Dendritic cell treated with granulocyte-macrophage colony-stimulating factor and Interleukin-4, amounts not matched to agents 40 ng/mL and 50 ng/mL, for 4 days (primary cell): ENCODE measurements around the gene CACNA1C.

Experiments used
- H3K27ac Mint-ChIP-seq: one replicate; pipeline ENCODE4 v1.8.0; 2022; ENCODE audit warnings: mild to moderate bottlenecking, mixed read lengths
- H3K27me3 Mint-ChIP-seq: one replicate; pipeline ENCODE4 v1.8.0; 2022; ENCODE audit warnings: mild to moderate bottlenecking, mixed read lengths
- H3K36me3 Mint-ChIP-seq: one replicate; pipeline ENCODE4 v1.8.0; 2022; ENCODE audit warnings: low read depth, mixed read lengths
- H3K4me1 Mint-ChIP-seq: one replicate; pipeline ENCODE4 v1.8.0; 2022; ENCODE audit warnings: low read depth, mixed read lengths
- H3K4me3 Mint-ChIP-seq: one replicate; pipeline ENCODE4 v1.8.0; 2022; ENCODE audit warnings: mild to moderate bottlenecking, moderate library complexity, mixed read lengths
- H3K9me3 Mint-ChIP-seq: one replicate; pipeline ENCODE4 v1.8.0; 2022; ENCODE audit warnings: mixed read lengths
- intact Hi-C: fragments of 100-400 bp; cut with micrococcal nuclease; formaldehyde crosslinking; loops from one replicate; pipeline ENCODE4 v1.15.0; 2022

The CACNA1C gene

GRCh38 chr12:2570562-2570961, 517.8 kb downstream of the CACNA1C start:
- H3K27me3 Mint-ChIP-seq = peaks cover 4% of the 10 kb centered on the region
- intact Hi-C loops = no loop called here
- no peak overlapping the region for H3K27ac Mint-ChIP-seq
- H3K4me1 Mint-ChIP-seq = peaks cover 7% of the 10 kb centered on the region
- H3K36me3 Mint-ChIP-seq = no peaks in the 10 kb centered on the region
- H3K9me3 Mint-ChIP-seq = peaks cover 10% of the 10 kb centered on the region
- no peak overlapping the region for H3K4me3 Mint-ChIP-seq

- no peak overlapping the region for H3K4me3 Mint-ChIP-seq
- no peak overlapping the region for H3K27ac Mint-ChIP-seq
- peaks cover 4% of the 10 kb centered on the region for H3K27me3 Mint-ChIP-seq
- H3K36me3 Mint-ChIP-seq = no peaks in the 10 kb centered on the region
- intact Hi-C loops = no loop called here
- peaks cover 7% of the 10 kb centered on the region for H3K4me1 Mint-ChIP-seq
- H3K9me3 Mint-ChIP-seq = peaks cover 10% of the 10 kb centered on the region
These were observed 521.7 kb downstream of the CACNA1C start for GRCh38 chr12:2574355-2574935.

- Mint-ChIP-seq H3K27ac (no peak overlapping the region), H3K4me1 (peaks cover 7% of the 10 kb centered on the region), H3K4me3 (no peak overlapping the region), H3K36me3 (no peaks in the 10 kb centered on the region), H3K9me3 (peaks cover 10% of the 10 kb centered on the region), H3K27me3 (peaks cover 4% of the 10 kb centered on the region)
- intact Hi-C loops = no loop called here
These were observed 522.5 kb downstream of the CACNA1C start for GRCh38 chr12:2575245-2575644.

- no peak overlapping the region for H3K4me3 Mint-ChIP-seq
- peaks cover 17% of the 10 kb centered on the region for H3K27me3 Mint-ChIP-seq
- no peak overlapping the region for H3K27ac Mint-ChIP-seq
- no peaks in the 10 kb centered on the region for H3K36me3 Mint-ChIP-seq
- H3K4me1 Mint-ChIP-seq = no peaks in the 10 kb centered on the region
- peaks cover under 1% of the 10 kb centered on the region for H3K9me3 Mint-ChIP-seq
- intact Hi-C loops = no loop called here
These were observed 525.4 kb downstream of the CACNA1C start for GRCh38 chr12:2578211-2578610.

GRCh38 chr12:2578772-2579171, 526.0 kb downstream of the CACNA1C start:
- H3K4me1 Mint-ChIP-seq = no peaks in the 10 kb centered on the region
- no peak overlapping the region for H3K27ac Mint-ChIP-seq
- no peaks in the 10 kb centered on the region for H3K36me3 Mint-ChIP-seq
- no peaks in the 10 kb centered on the region for H3K9me3 Mint-ChIP-seq
- intact Hi-C loops = no loop called here
- H3K4me3 Mint-ChIP-seq = no peak overlapping the region
- H3K27me3 Mint-ChIP-seq = peaks cover 23% of the 10 kb centered on the region

GRCh38 chr12:2580821-2581220, 528.0 kb downstream of the CACNA1C start:
- H3K36me3 Mint-ChIP-seq = no peaks in the 10 kb centered on the region
- intact Hi-C loops = no loop called here
- no peaks in the 10 kb centered on the region for H3K9me3 Mint-ChIP-seq
- no peak overlapping the region for H3K4me3 Mint-ChIP-seq
- no peaks in the 10 kb centered on the region for H3K4me1 Mint-ChIP-seq
- peaks cover 36% of the 10 kb centered on the region for H3K27me3 Mint-ChIP-seq
- H3K27ac Mint-ChIP-seq = no peak overlapping the region

GRCh38 chr12:2581293-2582045, 528.7 kb downstream of the CACNA1C start:
- intact Hi-C loops = no loop called here
- Mint-ChIP-seq H3K4me3 (no peak overlapping the region), H3K4me1 (no peaks in the 10 kb centered on the region), H3K9me3 (no peaks in the 10 kb centered on the region), H3K27ac (no peak overlapping the region), H3K27me3 (peaks cover 39% of the 10 kb centered on the region), H3K36me3 (no peaks in the 10 kb centered on the region)

GRCh38 chr12:2582631-2583030, 529.8 kb downstream of the CACNA1C start:
- no peak overlapping the region for H3K27ac Mint-ChIP-seq
- H3K27me3 Mint-ChIP-seq = peaks cover 39% of the 10 kb centered on the region
- intact Hi-C loops = loop anchor here (1.0 kb wide), 2 partner anchors 223 to 525 kb away; no protein-coding TSS in a partner anchor
- H3K9me3 Mint-ChIP-seq = no peaks in the 10 kb centered on the region
- no peaks in the 10 kb centered on the region for H3K4me1 Mint-ChIP-seq
- no peaks in the 10 kb centered on the region for H3K36me3 Mint-ChIP-seq
- H3K4me3 Mint-ChIP-seq = no peak overlapping the region

- H3K36me3 Mint-ChIP-seq = no peaks in the 10 kb centered on the region
- H3K27me3 Mint-ChIP-seq = peaks cover 43% of the 10 kb centered on the region
- intact Hi-C loops = loop anchor here (1.0 kb wide), 2 partner anchors 224 to 526 kb away; no protein-coding TSS in a partner anchor
- no peak overlapping the region for H3K27ac Mint-ChIP-seq
- H3K4me3 Mint-ChIP-seq = no peak overlapping the region
- no peaks in the 10 kb centered on the region for H3K9me3 Mint-ChIP-seq
- H3K4me1 Mint-ChIP-seq = no peaks in the 10 kb centered on the region
These were observed 530.3 kb downstream of the CACNA1C start for GRCh38 chr12:2583091-2583497.

- no peaks in the 10 kb centered on the region for H3K4me1 Mint-ChIP-seq
- H3K9me3 Mint-ChIP-seq = no peaks in the 10 kb centered on the region
- no peak overlapping the region for H3K4me3 Mint-ChIP-seq
- peaks cover 46% of the 10 kb centered on the region for H3K27me3 Mint-ChIP-seq
- H3K27ac Mint-ChIP-seq = no peak overlapping the region
- intact Hi-C loops = loop anchor here (1.0 kb wide), 2 partner anchors 225 to 527 kb away; no protein-coding TSS in a partner anchor
- H3K36me3 Mint-ChIP-seq = no peaks in the 10 kb centered on the region
These were observed 531.0 kb downstream of the CACNA1C start for GRCh38 chr12:2583642-2584401.

- H3K4me1 Mint-ChIP-seq = no peaks in the 10 kb centered on the region
- intact Hi-C loops = no loop called here
- no peak overlapping the region for H3K27ac Mint-ChIP-seq
- H3K27me3 Mint-ChIP-seq = peaks cover 46% of the 10 kb centered on the region
- H3K4me3 Mint-ChIP-seq = no peak overlapping the region
- H3K36me3 Mint-ChIP-seq = no peaks in the 10 kb centered on the region
- no peaks in the 10 kb centered on the region for H3K9me3 Mint-ChIP-seq
These were observed 533.6 kb downstream of the CACNA1C start for GRCh38 chr12:2586156-2587038.

GRCh38 chr12:2588345-2588744, 535.6 kb downstream of the CACNA1C start:
- Mint-ChIP-seq H3K27me3 (peaks cover 31% of the 10 kb centered on the region), H3K36me3 (no peaks in the 10 kb centered on the region), H3K27ac (no peak overlapping the region), H3K4me3 (no peak overlapping the region), H3K4me1 (no peaks in the 10 kb centered on the region), H3K9me3 (no peaks in the 10 kb centered on the region)
- intact Hi-C loops = no loop called here

GRCh38 chr12:2589381-2589780, 536.6 kb downstream of the CACNA1C start:
- H3K4me3 Mint-ChIP-seq = no peak overlapping the region
- H3K4me1 Mint-ChIP-seq = no peaks in the 10 kb centered on the region
- H3K9me3 Mint-ChIP-seq = no peaks in the 10 kb centered on the region
- peaks cover 22% of the 10 kb centered on the region for H3K27me3 Mint-ChIP-seq
- no peak overlapping the region for H3K27ac Mint-ChIP-seq
- intact Hi-C loops = no loop called here
- no peaks in the 10 kb centered on the region for H3K36me3 Mint-ChIP-seq
